Activated CD8-positive, alpha-beta T cell treated with anti-CD3 and anti-CD28 coated beads for 36 hours (primary cell): ENCODE results near the gene MICAL3. TPM values are rescaled to one million over a fixed set of nuclear protein-coding genes. Genes with fewer than 3 reads are reported as not detected.

Source experiments
- ATAC-seq: fragments of 200-7000 bp; cut with Tn5 transposase; one replicate; pipeline ENCODE4 v1.10.0; 2021; ENCODE audit warnings: mild to moderate bottlenecking, moderate library complexity
- CTCF ChIA-PET: fragments of 350-600 bp; sonication (Branson Sonifier 250); formaldehyde crosslinking; loops from one replicate; lab custom pipeline; 2021; ENCODE audit warnings: antibody characterized with exemption; lab: Charles Lee
- POLR2A ChIA-PET: fragments of 350-600 bp; sonication (Branson Sonifier 250); formaldehyde crosslinking; loops from one replicate; lab custom pipeline; 2021; ENCODE audit warnings: antibody characterized with exemption; lab: Charles Lee
- DNase-seq: peaks from one replicate; pipeline ENCODE4 v3.0.0-alpha.2; 2020
- H3K27ac Mint-ChIP-seq: one replicate; pipeline ENCODE4 v1.8.0; 2021; ENCODE audit warnings: mild to moderate bottlenecking, mixed read lengths
- H3K27me3 Mint-ChIP-seq: one replicate; pipeline ENCODE4 v1.8.0; 2021; ENCODE audit warnings: mixed read lengths
- H3K36me3 Mint-ChIP-seq: one replicate; pipeline ENCODE4 v1.8.0; 2021; ENCODE audit warnings: low read depth, mixed read lengths
- H3K4me1 Mint-ChIP-seq: one replicate; pipeline ENCODE4 v1.8.0; 2021; ENCODE audit warnings: low read depth, mixed read lengths
- H3K4me3 Mint-ChIP-seq: one replicate; pipeline ENCODE4 v1.8.0; 2021; ENCODE audit warnings: mild to moderate bottlenecking, moderate library complexity, mixed read lengths
- H3K9me3 Mint-ChIP-seq: one replicate; pipeline ENCODE4 v1.8.0; 2021; ENCODE audit warnings: mixed read lengths
- CTCF ChIP-seq: fragments of 200-600 bp; IDR thresholded peaks from one replicate; pipeline ENCODE4 v1.8.0; 2022; ENCODE audit warnings: antibody characterized with exemption, mild to moderate bottlenecking
- intact Hi-C: fragments of 100-400 bp; cut with micrococcal nuclease; formaldehyde crosslinking; loops from one replicate; pipeline ENCODE4 v1.10.0; 2022
- total RNA-seq, 2 experiments: library from RNA; stranded (reverse); gene quantifications; one replicate each; pipeline ENCODE4 v1.2.3, GENCODE V29; 2021

MICAL3 gene
- total RNA-seq, 2 experiments from 2014 or later = 31.6 to 32.4 TPM

- ChIA-PET CTCF (interaction anchor here (1.2 to 1.9 kb wide), 3 partner anchors 8 to 233 kb away, joined by 3 to 9 read pairs (median 3); no protein-coding TSS in a partner anchor), POLR2A (interaction anchor here (1.3 to 2.2 kb wide), 2 partner anchors 13 to 15 kb away, joined by 3 to 9 read pairs; no protein-coding TSS in a partner anchor)
- H3K4me1 Mint-ChIP-seq = no peaks in the 10 kb centered on the region
- no peaks in the 10 kb centered on the region for H3K9me3 Mint-ChIP-seq
- no peak overlapping the region for H3K27ac Mint-ChIP-seq
- DNase-seq (no peak), ATAC-seq (no peak)
- peaks cover 33% of the 10 kb centered on the region for H3K27me3 Mint-ChIP-seq
- intact Hi-C loops = no loop called here
- no peaks in the 10 kb centered on the region for H3K36me3 Mint-ChIP-seq
- no peak for TF ChIP-seq CTCF
- no peak overlapping the region for H3K4me3 Mint-ChIP-seq
Measured at GRCh38 chr22:18063306-18063705, 38.9 kb upstream of the MICAL3 start.

- ChIA-PET POLR2A (interaction anchor here (0.6 to 2.2 kb wide), 2 partner anchors 14 to 34 kb away, joined by 3 to 9 read pairs; no protein-coding TSS in a partner anchor), CTCF (interaction anchor here (1.3 to 1.9 kb wide), 2 partner anchors 9 to 14 kb away, joined by 3 to 9 read pairs; no protein-coding TSS in a partner anchor)
- H3K27me3 Mint-ChIP-seq = peaks cover 33% of the 10 kb centered on the region
- no peak for TF ChIP-seq CTCF
- DNase-seq (no peak), ATAC-seq (no peak)
- intact Hi-C loops = no loop called here
- H3K4me3 Mint-ChIP-seq = no peak overlapping the region
- no peaks in the 10 kb centered on the region for H3K36me3 Mint-ChIP-seq
- no peak overlapping the region for H3K27ac Mint-ChIP-seq
- no peaks in the 10 kb centered on the region for H3K9me3 Mint-ChIP-seq
- H3K4me1 Mint-ChIP-seq = no peaks in the 10 kb centered on the region
Measured at GRCh38 chr22:18062421-18062820, 38.1 kb upstream of the MICAL3 start.

- POLR2A ChIA-PET = interaction anchor here (0.7 to 1.0 kb wide), 2 partner anchors 15 to 861 kb away, joined by 3 read pairs; no protein-coding TSS in a partner anchor
- intact Hi-C loops = no loop called here
- Mint-ChIP-seq H3K27ac (no peak overlapping the region), H3K4me3 (no peak overlapping the region), H3K9me3 (no peaks in the 10 kb centered on the region), H3K27me3 (peaks cover 27% of the 10 kb centered on the region), H3K4me1 (no peaks in the 10 kb centered on the region), H3K36me3 (no peaks in the 10 kb centered on the region)
- no peak for TF ChIP-seq CTCF
- no peak for ATAC-seq
- CTCF ChIA-PET = no interaction called here
- no peak for DNase-seq
Measured at GRCh38 chr22:18060646-18061620, 36.6 kb upstream of the MICAL3 start.

- DNase-seq (no peak), ATAC-seq (no peak)
- Mint-ChIP-seq H3K27me3 (peaks cover 19% of the 10 kb centered on the region), H3K4me3 (no peak overlapping the region), H3K9me3 (no peaks in the 10 kb centered on the region), H3K4me1 (no peaks in the 10 kb centered on the region), H3K27ac (no peak overlapping the region), H3K36me3 (no peaks in the 10 kb centered on the region)
- ChIA-PET CTCF (interaction anchor here (1.0 kb wide), 1 partner anchor 230 kb away, joined by 3 read pairs; no protein-coding TSS in a partner anchor), POLR2A (no interaction called here)
- intact Hi-C loops = no loop called here
- no peak for TF ChIP-seq CTCF
Measured at GRCh38 chr22:18059991-18060390, 35.6 kb upstream of the MICAL3 start.
